CD4-positive, alpha-beta T cell treated with Interleukin-10 for 1 hour (primary cell): ENCODE results near the gene VEGFA.

ENCODE experiments used
- DNase-seq: peaks from one replicate; pipeline ENCODE4 v3.0.0-alpha.2; 2020

Gene VEGFA

DNA sequence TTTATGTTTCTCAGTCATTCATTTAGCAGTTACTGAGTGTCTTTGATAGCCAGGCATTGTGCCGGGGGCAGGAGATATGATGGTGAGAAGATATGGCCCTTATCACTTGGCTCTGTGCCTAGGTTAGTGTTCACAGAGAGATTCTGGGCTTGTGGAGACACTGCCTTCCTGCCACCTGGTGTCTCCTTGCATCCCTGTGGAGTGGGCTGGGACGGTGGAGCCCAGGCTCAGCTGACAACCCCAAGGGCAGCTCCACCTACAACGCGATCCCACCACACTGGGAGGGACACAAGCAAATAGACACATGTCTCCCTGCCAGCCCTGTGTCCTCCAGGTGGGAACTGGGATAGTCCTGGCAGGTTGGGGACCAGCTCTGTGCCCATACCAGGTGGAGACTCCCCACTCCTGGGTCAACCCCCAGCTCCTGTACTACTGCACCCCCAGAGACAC, 30.3 kb upstream of the VEGFA start:
- DNase-seq: no peak

DNA sequence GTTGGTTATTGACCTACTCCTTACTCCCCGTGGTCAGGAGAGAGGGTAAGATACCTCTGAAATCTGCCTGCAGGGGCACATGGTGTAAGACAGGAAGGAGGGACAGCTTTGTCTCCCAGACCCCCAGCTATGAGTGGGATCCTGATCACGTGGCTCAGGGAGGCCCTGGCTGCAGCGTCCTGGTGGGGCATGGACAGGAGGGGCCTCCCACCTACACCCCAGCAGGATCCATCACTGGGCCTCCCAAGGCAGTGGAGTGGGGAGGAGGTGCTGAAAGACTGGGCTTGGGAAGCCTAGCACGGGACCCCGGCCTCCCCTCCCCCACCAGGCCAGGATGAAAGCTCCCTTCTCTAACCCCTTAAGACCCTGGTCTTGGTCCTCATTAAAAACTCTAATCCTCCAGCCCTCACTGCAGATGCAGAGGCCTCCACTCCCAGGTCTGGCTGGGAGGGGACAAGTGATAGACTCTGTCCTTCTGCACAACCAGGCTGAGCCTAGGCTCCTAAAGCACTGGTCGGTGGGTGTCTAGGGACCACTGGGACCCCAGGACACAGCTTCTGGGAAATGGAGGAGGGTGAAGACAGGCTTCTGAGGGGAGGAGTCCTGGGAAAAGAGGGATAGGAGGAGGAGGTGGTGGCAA, 29.6 kb upstream of the VEGFA start:
- no peak for DNase-seq

DNA sequence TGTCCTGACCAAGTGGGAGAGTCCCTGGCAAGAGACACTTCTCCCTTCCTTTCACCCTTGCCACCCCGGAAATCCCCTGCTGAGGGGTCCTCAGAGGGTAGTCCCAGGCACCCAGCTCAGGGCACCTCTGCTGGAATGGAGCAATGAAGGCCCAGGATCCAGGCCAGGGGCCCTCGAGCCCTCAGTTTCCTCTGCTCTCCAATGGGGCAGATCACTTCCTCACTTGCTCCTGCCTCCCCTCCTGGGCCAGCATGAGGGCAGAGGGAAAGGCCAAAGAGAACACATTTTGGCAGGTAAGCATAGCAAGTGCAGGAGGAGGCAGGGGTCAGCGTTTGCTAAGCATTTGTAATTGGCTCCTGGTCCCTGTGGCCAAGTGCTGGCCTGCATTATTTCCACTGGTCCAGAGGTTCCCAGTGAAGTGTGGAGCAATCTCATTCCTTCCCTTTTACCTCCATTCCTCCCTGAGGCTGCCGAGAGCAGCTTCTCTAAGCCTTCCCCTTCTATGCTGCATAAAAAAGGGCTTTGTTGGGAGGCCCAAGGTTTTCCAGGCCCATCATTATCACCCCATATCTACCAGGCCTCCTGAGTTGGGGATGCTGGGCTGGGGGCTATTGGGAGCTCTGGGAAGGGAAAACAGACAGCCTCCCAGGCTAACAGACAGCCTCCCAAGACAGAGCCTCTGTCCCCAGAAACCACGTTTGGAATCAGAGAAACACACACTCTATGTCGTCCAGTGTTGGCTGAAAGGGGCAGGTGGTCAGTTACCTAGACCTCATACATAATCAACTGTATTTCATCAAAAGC, 28.8 kb upstream of the VEGFA start:
- no peak for DNase-seq

DNA sequence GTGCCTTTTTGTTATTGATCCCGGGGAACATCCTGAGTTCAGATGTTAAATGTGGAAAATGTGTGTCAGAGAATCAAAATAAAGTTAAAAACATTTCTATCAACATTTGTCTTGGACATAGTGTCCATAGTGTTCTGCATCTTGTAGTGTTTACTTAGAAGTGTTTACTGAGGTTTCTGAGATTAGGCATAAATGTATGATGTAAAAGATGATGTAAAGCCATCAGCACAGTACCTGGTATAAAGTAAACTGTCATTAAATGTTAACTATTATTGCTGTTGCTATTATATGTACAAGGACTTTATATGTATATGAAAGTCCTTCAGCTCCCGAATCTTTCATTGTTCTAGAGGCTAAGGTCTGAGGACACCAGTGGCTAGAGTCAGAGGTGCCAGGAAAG, 28.2 kb upstream of the VEGFA start:
- no peak for DNase-seq

DNA sequence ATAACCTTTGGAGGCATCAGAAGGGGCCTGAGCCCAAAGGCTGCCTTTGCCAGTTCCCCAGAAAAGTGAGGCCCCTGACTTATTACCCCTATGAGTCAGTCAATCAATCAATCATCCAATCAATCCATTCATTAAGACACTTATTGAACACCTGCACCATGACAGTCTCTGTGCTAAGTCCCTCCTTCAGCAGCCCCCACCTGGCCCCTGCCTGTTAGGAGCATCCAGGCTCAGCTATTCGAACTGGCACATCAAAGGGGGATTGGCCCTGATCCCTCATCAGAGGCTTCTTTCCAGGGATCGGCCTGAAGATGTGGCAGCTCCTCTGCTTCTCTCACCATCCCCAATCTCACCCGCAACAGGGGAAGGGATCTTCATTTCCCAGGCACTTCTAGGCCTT, 27.7 kb upstream of the VEGFA start:
- no peak for DNase-seq

DNA sequence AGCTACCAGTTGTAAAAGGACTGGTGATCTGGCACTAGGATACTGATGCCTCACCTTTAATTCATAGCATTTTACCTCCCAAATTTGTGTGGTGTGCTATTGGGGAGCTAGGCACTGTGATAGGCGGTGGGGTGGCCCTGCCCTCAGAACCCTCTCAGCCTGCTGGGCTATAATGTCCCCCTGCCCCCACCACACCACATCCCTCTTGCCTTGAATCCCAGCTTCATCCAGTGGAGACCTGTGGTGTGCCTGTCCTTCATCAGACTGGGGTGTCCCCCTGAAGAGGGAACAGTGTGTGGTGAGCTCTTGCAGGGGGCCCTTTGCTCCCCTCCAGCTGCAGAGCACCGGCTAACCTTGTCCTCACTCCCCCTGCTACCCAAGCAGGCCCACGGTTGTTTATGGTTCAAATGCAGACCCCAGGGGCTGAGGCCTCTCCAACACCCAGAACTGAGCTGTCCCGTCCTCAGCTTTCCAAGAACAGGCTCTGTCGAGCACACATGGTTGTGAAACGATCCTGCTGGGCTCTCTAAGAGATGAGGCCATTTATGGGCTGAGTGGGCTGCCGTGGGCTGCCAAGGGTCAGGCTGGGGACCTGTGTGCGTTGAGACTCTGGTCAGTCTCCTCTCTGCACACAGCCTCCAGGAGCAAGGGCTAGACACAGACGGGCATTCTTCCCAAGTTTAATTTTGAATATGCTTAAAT, 26.9 kb upstream of the VEGFA start:
- DNase-seq: no peak

DNA sequence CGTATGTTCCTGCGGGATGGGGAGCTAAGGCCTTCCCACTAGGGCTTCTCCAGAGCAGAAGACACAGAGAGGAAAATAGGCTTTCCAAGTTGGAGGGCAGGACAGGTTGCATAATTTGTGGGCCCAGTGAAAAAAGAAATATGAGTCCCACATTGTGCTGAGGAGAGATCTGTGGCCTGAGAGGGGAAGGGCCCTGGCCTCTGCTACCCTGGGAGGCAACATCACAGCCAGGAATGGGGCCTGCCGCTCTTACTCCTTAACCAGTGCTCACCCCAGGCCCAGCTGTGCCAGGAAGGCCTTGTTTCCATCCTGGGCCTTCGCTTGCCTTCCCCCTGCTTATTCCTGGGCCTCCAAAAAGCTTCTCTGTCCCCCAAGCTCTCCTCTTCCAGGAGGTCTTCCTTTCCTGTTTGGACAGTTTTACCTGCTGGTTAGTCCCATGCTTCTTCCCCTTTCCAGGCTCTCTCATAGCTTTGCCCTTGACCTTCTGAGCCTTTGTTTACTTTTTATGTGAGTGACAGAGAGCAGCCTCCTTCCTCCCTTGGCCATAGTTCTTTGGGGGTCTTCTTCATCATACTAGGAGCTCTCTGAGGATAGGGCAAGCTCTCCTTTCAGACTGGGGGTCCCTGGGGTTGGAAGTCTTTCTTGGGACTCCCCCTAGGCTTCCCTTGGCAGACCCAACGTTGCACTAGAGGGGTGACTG, 26.2 kb upstream of the VEGFA start:
- no peak for DNase-seq

DNA sequence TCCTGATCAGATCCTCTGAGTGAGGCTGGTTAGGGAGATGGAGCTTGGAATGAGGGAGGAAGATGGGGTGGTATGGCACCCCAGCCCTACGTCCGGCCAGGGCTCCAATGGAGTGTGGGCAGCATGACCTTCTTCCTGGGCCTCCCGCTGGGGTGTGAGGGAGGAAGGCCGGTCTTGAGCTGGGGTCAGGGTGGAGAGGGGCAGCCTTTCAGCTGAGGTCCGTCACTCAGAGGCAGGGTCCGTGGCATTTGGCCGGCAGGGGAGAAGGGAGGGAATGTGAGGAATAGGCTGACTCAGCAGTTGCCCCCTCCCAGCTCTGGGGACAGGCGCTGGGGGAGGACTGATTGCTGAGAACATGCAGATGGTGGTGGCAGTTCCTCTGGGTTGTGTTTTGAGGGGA, 25.5 kb upstream of the VEGFA start:
- DNase-seq: no peak

DNA sequence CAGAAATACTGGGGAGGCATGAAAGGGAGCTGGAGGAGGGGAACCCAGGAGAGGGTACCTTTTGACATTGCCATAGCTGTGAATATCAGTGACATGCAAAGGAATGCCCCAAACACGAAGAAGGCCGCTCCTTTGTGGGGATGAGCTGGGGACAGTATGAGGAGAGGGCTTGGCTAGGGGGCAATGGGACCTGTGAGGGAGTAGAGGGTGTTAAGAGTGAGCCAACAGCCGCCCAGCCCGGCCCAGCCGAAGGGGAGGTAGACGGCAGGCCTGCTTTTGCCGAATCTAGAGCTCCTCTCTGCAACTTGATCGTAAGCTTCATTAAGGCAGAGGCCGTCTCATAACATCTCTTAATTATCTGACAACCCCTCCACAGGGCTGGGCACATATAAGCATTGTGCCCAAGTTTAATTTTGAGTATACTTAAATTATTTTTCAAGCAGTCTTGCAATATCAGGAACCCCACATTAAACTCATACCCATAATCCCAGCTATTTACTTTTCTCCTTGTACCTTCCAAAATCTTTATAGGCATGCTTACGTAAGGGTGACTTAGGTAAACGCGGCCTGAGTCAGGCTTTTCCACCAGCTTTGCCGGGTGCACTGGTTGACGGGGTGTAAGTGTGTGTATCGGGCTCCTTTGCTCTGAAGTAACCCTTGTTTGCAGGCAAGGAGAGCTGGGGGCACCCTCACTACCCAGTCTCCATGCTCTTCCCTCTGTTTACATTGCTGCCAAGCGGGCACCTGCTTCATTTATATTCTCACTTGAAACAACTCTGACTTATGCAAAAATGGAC, 24.9 kb upstream of the VEGFA start:
- no peak for DNase-seq

DNA sequence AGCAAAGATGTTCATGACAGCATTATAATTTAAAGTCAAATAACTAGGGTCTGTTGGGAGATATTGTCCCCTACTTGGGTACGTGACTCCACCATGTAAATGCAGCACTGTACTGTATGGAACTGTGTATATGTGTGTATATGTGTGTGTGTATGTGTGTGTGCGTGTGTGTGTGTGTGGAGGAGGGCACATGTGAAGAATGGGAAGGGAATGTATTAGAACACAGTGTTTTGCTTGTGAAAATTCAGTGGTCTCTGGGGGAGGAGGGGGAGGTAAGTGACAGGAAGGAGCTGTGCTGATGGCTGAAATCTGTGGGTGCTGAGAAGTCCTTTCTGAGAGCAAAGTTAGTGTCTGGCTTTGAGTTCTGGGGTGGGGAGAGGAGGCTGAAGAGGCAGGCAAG, 23.9 kb upstream of the VEGFA start:
- DNase-seq: no peak

DNA sequence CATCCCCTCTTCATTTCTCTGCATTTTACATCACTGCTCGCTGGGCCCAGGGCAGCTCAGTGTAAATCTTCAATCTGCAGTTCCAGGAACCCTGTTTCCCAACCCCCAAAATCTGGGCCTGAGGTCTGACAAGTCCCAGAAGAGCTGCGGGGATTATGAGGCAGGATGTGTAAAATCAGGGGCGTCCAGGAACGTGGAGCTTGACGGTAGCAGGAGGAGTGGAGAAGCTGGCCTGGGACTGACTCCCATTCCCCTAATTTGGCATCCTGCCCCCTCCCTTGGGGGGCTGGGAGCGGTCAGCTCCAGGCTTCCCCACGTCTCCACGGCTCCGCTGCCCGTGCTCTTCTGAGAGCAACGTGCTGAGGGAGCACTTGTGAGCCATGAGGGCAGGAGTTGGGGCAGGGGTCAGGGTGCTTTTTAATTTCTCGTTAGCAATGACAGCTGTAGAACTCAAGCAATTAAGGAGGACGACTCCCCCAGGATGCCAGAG, 23.4 kb upstream of the VEGFA start:
- no peak for DNase-seq

DNA sequence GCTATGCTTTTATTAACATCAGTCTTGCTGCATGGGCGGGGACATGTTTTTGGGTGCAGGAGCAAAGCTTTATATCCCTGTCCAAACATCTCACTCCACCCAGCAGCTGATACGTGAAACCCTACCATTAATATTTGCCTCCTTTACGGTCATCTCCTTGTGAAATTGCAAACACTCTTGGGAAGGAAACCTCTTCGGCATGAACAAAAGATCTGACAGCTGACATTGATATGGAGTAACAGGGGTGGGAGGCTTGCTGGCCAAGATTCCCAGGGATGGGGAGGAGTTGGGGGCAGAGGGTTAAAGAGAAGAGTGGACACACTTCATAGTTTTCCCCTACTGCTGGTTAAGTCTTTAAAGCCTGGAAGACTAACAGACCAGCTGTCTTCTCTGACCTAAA, 22.2 kb upstream of the VEGFA start:
- no peak for DNase-seq

DNA sequence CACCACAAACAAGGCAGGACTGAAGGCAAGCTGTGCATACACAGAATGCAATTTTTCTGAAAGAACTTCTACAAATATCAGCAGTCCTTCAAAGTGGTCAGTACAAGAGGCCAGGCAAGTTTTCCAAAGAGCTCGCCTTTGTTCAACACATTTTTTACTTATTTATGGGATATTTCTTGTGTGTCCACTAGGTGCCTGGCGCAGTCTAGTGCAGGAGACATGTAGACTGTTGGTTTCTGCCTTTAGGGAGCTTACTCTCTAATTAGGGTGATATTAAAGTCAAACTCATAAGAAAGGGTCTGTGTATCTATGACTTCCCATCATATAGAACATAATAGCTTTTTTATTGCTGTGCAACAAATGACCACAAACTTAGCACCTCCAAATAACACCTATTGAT, 21.2 kb upstream of the VEGFA start:
- DNase-seq: no peak

DNA sequence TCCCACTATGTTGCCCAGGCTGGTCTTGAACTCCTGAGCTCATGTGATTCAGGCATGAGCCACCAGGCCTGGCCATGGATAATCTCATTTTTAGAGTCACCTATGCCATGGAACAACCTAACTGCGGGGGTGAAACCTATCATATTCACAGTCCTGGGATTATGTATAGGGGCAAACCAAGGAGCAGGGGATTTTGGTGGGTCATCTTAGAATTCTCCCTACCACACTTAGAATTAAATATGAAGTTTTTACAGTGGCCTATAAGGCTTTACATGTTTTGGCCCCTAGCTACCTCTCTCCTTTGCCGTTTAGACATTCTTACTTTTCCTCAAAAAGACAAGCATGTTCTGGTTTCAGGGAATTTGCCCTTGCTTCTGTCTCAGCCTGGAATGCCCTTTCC, 20.6 kb upstream of the VEGFA start:
- DNase-seq: no peak

DNA sequence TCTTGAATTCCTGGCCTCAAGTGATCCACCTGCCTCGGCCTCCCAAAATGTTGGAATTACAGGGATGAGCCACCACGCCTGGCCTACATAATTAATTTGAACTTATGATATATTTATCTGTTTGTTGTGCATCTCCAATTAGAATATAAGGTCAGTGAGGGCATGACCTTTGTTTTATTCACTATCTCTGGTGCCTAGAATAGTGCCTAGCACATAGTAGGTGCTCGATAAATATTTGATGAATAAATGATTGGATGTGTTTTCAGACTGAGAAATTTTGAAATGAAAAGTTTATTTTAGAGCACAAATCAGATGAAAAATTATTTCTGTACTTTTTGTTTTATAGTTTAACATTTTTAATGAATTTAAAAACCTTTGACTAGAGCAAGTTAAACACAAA, 19.4 kb upstream of the VEGFA start:
- DNase-seq: no peak

DNA sequence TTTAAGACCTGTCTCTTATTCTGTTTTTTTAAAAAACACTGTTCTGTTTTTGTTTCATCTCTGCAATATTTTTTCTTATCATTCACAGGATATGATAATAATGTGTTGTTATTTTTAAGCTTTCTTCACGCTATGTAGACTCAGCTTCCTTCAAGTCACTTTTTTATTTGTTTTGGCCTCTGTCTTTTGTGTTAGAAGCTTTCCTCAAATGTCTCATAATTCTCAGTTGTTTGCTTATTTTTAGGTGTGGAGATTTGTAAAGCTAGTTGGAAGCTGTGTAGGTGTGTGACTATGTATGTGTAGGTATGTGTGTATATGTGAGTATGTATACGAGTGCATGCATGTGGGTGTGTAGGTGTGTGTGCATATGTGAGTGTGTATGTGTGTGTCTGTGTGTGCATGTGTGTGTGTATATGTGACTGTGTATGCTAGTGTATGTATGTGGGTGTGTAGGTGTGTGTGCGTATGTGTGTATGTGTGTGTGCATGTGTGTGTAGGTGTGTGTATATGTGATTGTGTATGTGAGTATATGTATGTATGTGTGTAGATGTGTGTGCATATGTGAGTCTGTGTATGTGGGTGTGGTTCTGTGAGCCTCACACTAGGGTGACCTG, 16.3 kb upstream of the VEGFA start:
- DNase-seq: no peak

DNA sequence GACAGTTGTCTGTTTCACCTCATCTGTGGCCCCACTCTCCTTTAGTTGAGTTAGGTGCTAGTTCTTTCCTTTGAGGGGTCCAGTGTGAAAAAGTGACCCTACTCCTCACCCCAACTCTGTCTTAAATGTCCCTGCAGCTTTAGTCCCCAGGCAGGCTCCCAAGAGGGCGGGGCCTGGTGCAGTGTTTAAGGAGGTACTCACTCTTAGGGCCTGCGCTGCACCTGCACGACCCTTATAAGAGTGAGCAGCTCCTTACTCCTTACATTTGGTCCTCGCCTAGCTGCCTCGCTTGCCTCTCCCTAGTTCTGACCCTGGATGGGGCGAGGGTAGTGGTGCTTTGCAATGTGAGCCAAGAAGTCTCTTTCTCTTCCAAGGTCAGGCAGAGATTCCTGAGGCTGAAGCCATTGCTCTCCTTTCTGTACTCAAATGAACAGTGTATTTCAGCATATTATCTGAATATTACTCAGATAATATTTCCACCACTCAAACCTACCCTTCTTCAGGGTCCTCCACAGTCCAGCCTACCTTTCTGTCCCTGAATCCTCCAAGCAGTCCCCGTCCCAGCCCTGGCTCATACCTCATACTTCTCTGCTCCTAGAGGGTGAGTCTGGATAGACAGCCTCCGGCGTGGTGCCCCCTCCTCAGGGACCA, 11.9 kb upstream of the VEGFA start:
- DNase-seq: no peak

DNA sequence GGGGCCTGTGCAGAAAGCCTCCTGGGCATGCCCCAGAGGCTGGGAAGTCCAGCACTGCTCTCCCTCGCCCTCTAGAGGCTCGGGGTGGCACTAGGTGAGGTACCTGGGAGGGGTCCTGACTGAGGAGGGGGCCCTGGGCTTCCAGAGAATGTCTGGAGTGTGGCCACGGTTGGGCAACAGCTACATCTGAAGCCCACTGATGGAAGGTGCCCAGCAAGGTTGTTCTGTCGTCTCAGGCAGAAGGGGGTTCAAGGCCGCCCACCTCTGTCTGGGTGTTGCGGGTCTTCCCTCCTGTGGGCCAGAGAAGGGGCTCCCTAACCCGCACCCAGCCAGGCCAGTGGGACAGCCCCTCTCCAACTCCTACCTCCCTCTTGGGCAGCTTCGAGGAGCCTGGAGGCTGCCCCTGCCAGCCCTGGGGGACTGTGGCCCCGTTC, 11.4 kb upstream of the VEGFA start:
- peak; percentile 10 for DNase-seq

DNA sequence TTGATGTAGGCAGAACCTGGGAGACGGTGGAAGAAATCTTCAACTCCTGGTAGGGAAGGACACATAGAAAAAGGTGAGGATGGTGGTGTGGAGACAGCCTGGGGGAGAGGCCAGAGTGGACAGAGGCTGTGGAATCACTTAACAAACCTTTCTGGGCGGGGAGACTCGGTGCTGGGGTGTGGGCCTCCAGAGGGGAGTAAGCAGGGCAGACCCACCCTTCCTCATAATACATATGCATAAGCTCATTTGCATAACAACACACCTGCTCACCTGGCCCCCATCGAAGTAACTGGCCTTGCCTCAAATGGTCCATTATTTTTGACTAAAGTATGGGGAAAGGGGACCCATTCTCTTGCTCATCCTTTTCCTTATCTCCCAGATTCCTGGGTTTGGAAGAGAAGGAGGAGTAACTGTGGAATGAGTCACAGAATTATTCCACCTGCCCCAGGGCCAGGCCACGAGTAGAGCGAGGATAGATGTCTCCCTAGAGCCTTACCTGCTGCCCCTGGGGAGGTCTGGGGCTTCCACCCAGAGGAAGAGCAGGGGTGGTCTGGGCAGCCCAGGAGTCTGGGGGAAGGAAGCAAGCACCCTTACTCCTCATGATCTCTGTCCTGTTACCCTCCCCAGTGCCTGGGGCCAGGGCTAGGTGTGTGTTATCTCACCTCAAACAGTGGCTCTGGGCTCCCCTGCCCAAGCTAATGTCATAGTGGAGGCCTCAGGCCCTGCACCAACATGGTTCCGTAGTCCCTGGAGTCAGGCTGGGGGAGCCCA, 10.7 kb upstream of the VEGFA start:
- DNase-seq: no peak

DNA sequence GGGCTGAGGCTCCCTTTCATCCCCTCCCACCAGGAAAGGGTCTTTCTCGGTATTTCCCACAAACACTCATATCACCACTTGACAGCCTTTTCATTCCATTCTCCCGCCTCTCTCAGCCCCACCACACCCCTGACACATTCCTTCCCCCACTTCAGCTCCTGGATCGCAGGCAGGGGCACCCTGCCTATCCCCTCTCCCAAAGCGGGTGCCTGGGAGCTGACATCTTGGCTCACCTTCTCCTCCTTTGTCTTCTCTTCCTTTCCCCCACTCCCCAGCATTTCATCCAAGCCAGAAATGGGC, 10.2 kb upstream of the VEGFA start:
- DNase-seq: no peak
